ENCODE results near the gene CLRN2. TPM values are rescaled to one million over a fixed set of nuclear protein-coding genes. Genes with fewer than 3 reads are reported as not detected.

CLRN2 gene
- total and polyA plus RNA-seq, 9 of the 15 experiments (the other 6 are each of a cell fraction or from before 2014, with no cell fraction given): not detected

DNA sequence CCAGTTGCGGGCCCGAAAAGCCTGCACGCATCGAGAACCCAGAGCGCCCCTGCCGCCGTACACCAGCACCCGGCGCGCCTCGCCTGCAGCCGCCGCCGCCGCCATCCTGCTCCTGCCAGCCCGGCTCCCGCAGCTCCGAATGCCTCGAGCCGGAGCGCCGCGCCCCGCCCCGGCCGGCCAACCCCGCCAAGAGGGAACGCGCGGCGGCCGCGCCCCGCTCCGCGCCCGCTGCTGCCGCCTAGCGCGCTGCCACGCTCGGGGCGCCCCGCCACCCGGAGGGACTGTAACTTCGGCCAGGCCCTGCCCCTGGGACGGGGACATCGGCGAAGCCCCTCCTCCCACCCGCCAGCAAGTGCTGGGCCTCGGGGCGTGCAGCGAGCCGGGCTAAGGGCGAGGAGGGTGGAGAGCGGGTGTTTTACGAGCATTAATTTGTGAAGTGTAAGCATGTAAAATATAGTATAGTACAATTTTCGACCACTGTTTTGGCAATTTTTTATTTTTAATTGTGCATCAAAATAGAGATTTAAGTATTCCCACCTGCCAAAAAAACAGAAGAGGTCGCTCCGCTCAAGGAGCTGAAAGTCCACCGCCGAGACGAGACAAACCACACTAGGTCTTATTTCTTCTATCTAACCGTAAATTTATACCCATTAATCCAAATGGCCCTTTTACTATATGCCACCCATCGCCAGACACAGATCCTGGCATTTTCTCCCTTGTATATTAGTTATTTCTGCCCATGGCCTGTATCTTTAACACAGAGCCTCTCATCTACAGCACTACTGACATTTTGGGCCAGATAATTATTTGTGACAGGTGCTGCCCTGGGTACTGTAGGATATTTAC lies 2.8 kb upstream of the CLRN2 start, which contains the start of gene QDPR (continued):
- TF ChIP-seq FOXM1 (IDR thresholded peaks at IDR 0.05; ENCODE audit: low read depth) (no peak; the same call in 1 of the 2 replicates), FOXM1 (CRISPR knock-in tag; IDR thresholded peaks at IDR 0.05; ENCODE audit: low read depth) (no peak), AFF1 (IDR thresholded peaks at IDR 0.05; ENCODE audit: low read depth in 1 of 2, partially characterized antibody in 2 of 2) (no peak), SREBF1 (IDR thresholded peaks at IDR 0.05; ENCODE audit: borderline replicate concordance, low read depth, low read length) (no peak), SAFB2 (IDR thresholded peaks at IDR 0.05; ENCODE audit: borderline replicate concordance, low read depth, low read length, severe bottlenecking) (no peak), KAT8 (IDR thresholded peaks at IDR 0.05; ENCODE audit: low read depth) (no peak), CBFB (CRISPR knock-in tag; IDR thresholded peaks at IDR 0.05) (no peak), SRSF9 (IDR thresholded peaks at IDR 0.05; ENCODE audit: borderline replicate concordance, low read depth, low read length) (no peak), FIP1L1 (IDR thresholded peaks at IDR 0.05; ENCODE audit: low read depth, low read length, poor library complexity, severe bottlenecking) (no peak), ZBTB1 (CRISPR knock-in tag; IDR thresholded peaks at IDR 0.05; ENCODE audit: borderline replicate concordance, low read depth) (no peak), MTA1 (IDR thresholded peaks at IDR 0.05; ENCODE audit: borderline replicate concordance) (no peak), STAT6 (CRISPR knock-in tag; IDR thresholded peaks at IDR 0.05) (no peak), KAT2B (IDR thresholded peaks at IDR 0.05; ENCODE audit: low read depth, low read length) (no peak), ZFX (CRISPR knock-in tag; IDR thresholded peaks at IDR 0.05) (peak; percentile 63), ZSCAN32 (CRISPR knock-in tag; IDR thresholded peaks at IDR 0.05) (no peak), DACH1 (IDR thresholded peaks at IDR 0.05; ENCODE audit: partially characterized antibody) (no peak), NFIC (IDR thresholded peaks at IDR 0.05) (no peak), ZC3H8 (IDR thresholded peaks at IDR 0.05) (no peak), TARDBP (IDR thresholded peaks at IDR 0.05) (no peak; the same call in 1 of the 2 replicates), STAT5A (IDR thresholded peaks at IDR 0.05; ENCODE audit: borderline replicate concordance, low read length) (no peak), EHMT2 (IDR thresholded peaks at IDR 0.05) (no peak), CHCHD3 (CRISPR knock-in tag; IDR thresholded peaks at IDR 0.05) (no peak), TAF9B (IDR thresholded peaks at IDR 0.05; ENCODE audit: partially characterized antibody) (no peak)

Measured in K562 (cell line).